NK-92 treated with Interleukin-12 subunit alpha and Interleukin-12 subunit beta, amount 100 ng/mL, for 24 hours (cell line): ENCODE data around the gene NR2F2.

Experiments
- DNase-seq: peaks from one replicate; lab custom pipeline; 2025; lab: John Stamatoyannopoulos, UW

Gene NR2F2

DNA sequence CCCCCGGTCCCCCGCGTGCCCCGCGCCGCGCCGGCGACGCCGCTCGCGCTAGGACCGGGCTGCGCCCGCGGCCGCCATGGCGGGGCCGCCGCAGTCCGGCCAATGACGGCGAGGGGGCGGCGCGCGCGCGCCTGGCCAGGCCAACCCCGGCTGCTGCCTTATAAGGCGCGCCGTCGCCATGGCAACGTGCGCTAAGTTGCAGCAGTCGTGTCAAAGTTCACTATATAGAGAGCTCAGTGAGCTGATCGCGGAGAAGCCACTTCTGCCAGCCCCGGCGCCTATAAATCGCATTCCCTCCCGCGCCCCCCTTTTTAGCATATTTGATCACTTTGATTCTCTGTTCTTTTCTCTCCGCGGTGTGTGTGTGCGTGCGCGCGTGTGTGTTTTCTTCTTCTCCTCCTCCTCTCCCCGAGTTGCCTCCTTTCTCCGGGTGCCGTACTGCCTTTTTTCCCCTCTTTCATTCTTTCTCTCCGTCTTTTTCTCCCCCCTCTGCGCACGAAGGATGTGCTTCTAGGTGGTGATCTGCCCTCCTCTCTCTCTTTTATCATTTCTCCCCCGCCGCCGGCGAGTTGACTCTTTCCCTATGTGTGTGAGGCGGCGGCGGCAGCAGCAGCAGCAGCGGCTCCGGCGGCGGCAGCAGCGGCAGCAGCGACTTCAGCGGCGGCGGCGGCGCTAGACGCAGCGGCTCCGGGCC lies at the start of gene NR2F2:
TSS of gene NR2F2 (plus strand) at position 251 of the 694 bp plus-strand sequence. CDS start 1,406 bp downstream, outside the sequence.
- no peak for DNase-seq

DNA sequence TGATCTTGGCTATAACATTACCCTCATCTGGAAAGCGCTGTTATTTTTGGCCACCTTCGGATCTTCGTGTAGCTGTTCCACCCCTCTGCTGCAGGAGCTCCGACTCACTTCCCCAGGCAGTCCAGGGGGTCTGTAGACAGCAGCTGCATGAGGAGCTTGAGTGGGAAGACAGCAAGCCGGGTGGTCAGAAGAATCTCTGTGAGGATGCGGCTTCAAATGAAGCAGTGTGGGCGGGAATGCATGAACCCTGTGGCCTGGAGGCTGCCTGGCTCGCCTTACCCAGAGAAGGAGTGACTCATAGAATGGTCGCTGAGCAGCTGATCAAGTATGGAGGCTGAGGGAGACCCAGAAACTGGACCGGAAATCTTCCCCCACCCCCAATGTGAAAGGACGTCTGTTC lies 45.2 kb upstream of the NR2F2 start:
- DNase-seq: no peak

DNA sequence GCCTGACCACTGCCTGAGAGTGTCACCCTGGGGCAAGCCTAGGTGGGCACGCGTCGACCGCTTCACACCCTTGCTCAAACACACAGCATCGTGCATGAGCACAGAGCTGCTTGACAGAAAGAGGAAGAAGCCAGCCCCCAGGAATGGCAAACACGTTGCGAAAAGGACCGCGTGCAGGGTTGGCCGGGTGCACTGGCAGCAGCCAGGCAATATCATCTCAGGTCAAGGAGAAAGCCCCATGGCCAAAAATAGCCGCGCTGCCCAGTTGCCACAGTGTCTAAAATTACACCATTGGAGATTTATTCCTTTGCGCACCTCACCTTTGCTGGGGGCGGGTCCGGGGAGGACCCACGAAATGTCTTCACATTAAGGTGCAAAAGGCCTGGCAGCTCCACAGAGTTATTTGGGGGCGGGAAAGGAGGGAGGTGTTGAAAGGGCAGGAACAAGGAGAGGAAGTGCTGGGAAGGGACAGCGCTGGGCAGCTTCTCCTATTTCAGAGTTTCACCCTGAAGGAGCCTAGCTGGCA lies 44.7 kb upstream of the NR2F2 start:
- no peak for DNase-seq

DNA sequence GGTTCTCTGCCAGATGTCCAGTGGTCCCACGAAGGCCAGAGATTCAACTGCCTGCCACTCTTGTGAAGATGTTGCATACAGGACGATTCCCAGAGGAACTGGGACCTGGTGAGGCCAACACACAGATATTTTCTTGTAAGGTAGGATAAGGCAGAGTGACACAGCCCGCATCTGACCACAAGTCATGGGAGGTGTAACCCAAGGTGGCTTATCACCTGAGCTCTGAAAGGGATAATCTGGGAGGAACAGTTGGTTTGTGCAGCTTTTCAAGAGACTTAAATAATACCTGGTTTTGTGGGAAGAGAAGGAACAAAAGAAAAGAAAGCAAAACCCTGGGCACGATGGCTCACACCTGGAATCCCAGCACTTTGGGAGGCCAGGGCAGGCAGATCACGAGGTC lies 39.8 kb upstream of the NR2F2 start:
- no peak for DNase-seq

DNA sequence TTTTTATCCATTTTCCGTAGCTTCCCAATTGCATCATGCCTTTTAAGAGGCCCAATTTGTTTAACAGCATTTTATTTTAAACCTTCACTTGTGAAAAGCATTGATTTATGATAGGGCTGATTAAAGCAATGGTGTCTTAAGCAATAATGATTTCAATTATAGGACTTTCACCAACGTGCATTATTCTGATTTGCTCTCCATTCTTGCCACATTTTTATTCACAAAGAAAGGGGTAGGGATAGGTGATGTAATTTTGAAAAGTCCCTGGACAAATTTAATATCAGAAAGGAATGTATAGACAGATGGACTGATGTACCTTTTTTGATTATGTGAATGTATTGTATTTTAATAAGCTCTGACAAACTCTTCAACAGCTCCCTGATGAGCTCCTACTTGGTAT lies 37.9 kb upstream of the NR2F2 start:
- DNase-seq: no peak

DNA sequence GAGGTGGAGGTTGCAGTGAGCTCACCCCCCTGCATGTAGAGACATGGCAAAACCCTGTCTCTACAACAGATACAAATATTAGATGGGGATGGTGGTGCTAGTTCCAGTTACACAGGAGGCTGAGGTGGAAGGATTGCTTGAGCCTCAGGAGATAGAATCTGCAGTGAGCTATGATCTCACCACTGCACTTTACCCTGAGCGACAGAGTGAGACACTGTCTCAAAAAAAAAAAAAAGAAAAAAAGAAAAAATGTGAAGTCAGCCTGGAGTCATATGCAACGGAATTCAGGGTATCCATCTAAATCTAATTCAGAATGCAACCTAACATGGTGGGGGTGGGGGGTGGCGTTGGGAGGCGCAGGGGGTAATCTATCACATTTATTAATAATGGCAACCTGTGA lies 37.1 kb upstream of the NR2F2 start:
- DNase-seq: no peak

DNA sequence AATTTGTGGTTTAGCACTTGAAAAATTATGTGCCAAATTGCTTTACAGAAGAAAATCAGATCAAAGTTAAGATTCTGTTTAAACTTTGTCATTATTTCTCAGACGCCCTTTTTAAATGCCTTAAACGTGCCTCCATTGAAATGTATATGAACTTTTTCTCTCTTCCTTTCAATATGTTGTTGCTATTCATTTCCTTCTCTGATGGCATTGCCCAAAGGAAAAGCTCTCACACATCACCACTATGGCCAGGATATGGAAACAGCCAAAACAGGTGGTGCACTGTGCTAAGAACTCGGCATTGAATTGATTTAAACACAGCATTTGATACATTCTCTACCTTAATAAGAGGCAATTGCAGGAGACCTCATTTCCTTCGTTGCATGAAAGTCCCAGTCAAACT lies 35.7 kb upstream of the NR2F2 start:
- no peak for DNase-seq

DNA sequence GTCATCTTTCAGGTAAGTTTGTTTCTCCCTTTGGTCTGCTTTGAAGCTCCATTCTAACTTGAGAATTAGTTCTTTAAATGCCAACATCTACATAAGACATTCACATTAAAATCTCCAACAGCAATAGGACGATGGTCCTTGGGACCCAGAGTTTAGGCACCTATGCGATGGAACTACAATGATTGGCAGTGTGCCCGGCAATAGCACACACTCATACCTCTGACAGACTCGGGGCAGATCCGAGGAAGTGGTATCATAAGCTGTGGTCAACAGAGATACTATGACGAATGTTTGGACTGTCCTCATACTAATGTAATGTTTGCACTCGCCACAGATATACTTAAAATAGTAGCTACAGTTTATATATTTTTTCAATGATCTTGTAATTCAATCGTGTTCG lies 34.2 kb upstream of the NR2F2 start:
- no peak for DNase-seq

DNA sequence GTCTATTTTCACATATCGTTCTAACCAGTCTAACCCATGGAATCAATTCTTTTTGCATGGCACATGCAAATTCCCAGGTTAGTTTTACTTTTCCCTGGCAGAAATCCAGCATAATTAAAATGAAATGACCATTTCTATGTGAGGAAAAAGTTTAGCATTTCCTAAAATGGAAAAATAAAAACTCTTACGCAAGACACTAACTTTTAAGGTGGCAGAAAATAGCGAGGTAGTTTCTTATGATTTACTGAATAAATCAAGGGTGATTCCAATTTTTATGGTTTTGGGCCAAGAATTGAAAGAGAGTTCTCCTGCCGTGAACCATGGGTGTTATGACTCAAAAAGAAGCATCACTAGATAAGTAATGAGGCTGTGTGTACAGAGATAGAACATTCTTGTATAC lies 32.7 kb upstream of the NR2F2 start:
- DNase-seq: no peak

DNA sequence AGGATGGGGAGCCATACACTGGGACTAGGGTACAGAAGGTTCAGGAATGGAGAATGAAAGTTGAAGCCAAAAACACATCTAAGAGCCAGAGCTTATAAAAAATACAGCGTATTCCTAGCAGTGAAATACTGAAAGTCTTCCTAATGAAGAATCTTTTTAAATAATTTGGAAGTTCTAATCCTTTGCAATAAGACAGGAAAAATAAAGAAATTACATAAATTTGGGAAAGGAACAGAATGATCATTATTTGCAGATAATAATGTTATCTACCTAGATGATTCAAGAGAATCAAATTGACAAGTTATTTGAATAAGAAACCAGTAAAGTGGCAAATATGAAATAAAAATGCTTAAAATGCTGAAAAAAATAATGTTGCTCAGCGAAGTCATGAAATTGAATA lies 32.3 kb upstream of the NR2F2 start:
- no peak for DNase-seq

DNA sequence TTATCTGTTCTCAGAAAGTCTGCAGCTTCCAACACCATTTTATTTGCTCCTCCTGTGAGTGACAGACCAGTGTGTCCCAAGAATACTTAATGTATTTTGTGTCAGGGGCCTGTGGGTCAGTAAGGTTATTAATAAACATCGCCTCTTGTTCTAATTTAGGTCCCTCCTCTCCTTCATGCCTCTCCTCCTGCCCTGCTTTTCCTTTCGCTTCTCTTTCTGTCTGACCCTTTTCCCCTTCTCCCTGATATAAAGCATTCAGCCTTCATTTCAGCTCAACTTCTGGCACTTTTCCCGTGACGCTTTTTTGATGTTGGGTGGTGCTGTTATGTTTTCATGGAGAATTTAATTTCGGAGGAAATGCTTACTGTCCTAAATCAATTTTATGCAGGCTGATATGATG lies 29.7 kb upstream of the NR2F2 start:
- no peak for DNase-seq

DNA sequence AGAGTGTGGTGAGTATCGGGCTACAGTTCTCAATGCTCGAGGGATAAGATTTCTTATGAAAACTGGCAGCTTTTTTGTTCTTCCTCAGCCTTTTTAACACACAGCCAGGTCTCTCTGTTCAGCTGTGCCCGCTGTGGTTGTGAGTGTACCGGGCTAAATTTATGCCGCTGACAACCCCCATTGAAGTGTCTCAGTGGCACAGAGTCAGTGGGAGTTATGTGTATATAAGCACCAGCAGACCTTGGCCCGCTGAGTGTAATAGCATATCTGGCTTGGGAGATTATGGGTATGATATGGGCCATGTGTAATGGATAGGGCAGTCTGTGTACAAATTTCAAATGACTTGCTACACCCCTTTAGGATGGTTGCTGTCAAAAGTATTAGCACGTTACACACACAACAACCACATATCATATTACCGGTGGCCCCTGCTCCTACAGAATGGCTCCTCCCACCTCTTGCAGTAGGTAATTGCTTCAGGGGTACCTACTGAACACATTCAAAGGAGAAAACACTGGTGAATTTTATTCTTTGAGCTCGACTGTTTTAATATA lies 26.9 kb upstream of the NR2F2 start:
- no peak for DNase-seq

DNA sequence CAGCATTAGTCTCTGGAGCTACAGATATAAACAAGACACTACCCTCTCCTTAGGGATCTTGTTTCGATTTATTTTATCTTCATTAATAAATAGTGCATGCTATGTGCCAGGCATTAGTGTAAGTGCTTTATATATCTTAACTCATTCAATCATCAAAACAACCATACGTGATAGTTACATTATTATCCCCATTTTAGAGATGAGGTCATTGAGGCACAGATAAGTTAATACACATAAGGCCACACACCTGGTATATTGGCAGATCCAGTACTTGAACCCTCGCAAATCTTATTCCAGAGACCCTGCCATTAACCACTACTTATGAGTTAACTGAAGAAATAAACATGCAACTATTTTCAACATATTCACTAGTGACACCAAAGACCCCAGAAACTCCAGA lies 25.7 kb upstream of the NR2F2 start:
- no peak for DNase-seq

DNA sequence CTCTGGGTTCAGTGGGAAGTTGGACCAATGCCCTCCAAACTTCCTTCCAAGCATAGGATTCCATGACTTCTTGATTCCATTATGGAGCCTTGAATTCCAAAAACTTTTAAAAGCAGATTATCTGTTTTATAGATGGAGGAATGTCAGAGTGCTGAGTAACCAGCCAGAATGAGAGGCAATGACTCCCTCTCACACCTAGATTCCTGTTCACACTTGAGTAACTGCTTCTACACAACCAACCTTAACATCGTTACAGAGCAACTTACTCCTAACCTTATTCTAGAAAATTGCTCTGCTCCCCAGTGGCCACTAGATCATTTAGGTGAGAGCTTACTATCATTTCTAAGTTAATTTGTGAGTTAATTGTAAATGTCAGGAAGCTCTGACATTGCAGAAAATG lies 24.2 kb upstream of the NR2F2 start:
- DNase-seq: no peak

DNA sequence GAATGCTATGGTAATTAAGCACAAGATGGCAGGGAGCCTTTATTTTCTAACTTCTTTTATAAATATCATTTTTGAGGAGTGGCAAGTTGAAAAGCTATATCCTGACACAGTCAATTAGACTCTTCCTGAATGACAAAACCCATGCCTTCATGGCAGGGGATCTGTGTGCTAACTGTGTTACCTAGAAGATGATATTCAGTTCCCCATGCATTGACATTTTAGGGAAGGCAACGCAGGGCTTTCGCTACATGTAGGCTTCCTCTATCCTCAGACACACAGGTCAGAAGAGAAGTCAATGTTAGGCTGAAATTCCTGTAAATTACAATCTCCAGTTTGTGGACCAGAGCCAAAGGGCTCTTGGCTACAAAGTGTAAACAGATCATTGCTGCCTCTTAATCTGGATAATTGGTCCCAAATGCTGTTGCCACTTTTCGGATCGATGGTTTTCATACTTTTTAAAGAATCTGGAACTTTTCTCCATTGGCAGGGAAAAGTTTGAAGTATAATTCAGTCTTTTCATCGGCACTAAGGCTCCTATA lies 22.6 kb upstream of the NR2F2 start:
- no peak for DNase-seq

DNA sequence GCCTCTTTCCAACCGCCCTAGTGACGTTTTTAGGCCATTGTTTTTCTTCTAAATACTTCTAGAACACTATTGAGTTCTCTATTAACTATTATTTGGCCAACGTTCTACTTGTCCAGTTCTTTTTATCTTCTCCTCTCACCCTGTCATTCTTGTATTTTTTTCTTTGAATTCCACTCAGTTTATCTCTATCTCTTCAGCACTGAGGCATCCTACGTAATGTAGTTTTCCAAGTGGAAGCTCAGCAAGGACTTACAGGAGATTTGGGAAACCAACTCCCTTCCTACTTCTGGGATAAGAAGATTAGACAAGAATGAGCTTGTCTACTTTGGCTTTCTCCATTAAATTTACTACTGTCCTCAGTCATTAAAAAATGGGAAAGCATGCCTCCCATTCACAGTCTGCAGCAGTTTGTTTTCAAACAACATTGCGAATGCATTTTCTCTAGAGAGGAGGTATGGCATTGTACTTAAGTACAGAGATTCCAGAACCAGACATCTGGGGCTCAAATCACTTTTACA lies 21.3 kb upstream of the NR2F2 start:
- no peak for DNase-seq

DNA sequence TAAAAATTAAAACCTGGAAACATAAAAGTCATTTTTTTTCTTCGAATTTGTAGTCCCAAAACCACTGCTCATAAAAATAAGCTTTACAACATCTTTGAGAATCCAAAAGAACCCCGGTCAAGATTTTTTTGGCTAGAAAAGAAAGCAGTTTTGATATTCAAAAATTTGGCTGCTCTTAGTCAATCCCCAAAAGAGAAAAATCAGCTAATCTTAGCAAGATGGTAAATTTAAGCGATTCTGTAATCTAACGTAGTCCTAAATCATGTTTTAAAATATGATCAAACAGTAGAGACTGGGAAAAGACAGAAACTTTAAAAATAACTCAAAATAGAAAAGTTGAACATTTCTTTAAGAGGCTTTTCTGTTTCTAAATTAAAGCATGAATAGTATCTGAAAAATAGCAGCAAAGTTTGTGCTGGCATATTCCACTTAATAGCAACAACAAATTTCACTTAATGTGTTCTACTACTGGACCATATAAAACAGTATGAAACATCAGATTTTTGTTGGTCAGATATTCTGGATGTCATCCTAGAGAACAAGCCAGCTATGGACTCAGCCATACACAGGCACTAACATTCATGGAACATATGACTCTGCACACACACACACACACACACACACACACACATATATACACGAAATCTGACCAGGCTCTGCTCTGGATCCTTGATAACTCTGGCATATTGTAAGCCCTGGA lies 19.1 kb upstream of the NR2F2 start:
- DNase-seq: no peak

DNA sequence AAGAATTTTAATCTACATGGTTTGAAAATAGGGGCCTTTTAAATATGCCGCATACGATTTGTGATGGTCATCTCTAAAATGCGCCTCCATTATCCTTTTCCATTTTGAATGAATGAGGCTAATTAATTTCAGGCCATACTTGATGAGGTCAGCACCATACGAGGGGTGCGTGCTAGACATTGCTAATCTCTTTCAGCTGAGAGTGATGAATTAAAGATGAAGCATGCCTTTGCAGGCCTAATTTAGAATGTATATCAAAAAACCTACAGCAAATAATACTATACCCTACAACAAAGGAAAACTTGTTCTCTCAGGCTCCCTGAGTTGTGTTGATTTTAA lies 18.6 kb upstream of the NR2F2 start:
- DNase-seq: no peak

DNA sequence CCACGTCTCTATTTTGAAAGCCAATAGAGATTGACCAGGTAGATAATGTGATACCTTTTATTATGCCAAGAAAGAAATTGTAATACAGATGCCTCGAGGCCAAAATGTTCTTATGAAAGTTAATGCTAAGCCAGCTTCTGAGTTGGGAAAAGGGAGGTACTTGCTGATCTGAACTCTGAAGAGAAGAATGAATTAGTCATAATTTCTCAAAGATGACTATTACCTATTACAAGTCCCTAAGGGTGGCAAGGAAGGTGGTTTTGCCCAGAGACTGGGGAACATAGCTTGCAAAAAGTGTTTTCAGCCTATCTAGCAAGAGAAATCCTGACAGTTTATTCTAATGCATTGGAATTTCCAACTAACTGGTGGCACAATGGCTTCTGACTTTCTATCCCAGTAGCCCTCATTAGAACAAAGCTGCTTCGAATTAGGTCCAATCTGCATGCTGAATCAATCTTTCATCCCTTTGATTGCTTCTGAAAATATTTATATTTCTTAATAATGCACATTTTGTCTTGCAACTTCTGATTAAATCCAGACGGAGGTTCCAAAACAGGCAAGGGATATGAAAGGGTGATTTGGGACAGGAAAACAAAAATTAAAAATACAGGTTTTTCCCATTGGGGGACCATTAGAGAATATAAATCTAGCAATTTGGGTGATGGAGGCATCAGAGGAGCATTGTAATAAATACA lies 17.7 kb upstream of the NR2F2 start:
- no peak for DNase-seq

DNA sequence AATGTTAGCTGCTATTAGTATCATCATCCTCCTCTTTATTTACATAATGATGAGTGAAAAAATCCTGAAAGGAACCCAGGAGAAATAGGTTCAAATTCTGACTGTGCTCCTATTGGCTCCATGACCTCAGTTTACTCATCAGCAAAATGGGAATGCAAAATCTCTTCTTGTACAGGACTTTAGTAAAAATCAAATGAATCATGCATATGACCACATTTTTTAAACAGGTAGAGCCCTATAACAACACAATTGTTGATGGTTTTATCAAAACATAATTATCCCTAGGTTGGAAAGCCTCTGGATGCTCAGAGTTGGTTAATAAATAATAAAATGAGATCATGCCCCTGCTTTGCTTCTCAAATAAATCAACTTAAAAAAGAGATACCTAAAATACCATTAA lies 16.0 kb upstream of the NR2F2 start:
- no peak for DNase-seq

DNA sequence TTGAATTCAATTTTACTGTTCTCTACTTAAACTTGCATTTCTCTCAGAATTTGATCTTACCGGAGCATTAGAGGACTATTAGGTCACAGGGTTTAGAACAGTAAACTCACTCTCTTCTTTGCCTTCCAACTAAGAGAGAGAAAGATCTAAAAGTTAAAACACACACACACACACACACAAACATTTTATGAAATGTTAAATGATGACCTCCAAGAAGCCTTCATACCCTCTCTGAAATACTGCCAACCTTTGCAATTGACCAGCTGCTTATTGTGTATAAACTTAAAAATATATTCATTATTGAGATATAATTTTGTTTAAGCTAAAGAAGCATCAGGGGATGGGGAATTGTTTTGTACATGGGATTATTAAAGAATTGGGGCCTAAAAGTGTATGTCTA lies 15.5 kb upstream of the NR2F2 start:
- DNase-seq: no peak

DNA sequence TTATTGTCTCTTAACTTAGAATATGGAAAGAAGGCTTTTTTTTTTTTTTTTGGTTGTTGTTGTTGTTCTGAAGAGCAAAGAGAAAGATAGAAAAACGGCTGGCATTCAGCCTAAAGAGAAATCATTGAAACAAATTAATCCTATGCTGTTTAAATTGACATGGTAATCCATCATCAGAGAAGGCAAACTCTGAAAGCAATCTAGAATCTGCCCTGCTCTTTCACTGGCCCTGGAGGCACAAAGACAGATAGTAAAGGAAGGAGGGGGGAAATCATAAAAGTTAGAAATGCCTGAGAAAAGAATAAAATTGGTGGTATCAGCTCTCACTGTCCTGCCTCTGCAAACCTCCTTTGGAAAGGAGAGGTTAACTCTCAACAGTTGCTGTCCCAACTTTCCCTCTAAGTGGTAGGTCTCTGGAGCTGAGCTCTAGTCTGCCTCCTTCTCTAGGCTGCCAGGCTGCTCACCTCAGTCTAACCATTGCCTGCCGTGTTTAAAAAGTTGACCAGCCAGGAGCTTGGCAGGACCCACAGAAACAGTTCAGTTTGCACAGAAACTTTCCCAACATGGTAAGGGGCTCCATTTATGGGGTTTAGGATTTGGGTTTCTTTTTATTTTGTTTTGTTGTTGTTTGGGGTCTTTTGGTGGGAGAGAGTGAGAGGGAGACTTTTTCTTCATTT lies 13.4 kb upstream of the NR2F2 start:
- DNase-seq: no peak
